Suppressor macrophage treated with lipopolysaccharide for 1 hour (primary cell): ENCODE measurements around the gene MEGF11.

Source experiments
- DNase-seq, 3 donors: peaks; one replicate each; pipeline ENCODE4 v3.0.0-alpha.2; 2020 to 2022

MEGF11 gene

DNA sequence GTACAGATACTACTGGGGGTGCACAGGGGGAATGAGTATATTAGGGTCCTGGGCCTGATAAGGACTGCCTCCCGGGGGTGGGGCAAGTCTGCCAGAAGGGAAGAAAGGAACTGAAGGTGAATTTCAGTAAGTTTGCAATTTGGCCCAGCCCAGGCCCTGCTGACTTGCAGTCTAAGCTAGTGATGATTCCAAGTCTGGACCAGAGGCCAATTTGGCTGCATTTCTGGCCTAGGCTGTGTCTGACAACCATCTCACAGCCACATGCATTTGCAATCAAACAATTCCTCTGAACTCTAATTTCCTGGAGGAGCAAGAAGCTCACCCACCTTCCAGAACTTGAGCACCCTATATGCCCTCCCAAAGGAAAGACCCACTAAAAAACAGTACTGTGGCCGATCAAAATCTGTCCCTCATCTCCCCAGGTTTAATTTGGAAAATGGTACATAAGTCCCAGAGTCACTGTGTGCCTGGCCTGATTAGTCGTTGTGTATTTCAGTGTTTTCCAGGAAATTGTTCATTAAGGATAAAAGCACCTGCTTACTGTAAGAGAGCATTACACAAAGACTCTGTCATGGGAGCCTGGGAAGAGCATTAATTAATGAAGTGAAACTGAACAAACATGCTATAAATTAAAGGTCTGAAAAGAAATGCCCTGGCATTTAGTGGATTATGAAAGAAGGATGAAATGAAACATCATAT is 114.5 kb downstream of the MEGF11 start:
- DNase-seq: no peak

DNA sequence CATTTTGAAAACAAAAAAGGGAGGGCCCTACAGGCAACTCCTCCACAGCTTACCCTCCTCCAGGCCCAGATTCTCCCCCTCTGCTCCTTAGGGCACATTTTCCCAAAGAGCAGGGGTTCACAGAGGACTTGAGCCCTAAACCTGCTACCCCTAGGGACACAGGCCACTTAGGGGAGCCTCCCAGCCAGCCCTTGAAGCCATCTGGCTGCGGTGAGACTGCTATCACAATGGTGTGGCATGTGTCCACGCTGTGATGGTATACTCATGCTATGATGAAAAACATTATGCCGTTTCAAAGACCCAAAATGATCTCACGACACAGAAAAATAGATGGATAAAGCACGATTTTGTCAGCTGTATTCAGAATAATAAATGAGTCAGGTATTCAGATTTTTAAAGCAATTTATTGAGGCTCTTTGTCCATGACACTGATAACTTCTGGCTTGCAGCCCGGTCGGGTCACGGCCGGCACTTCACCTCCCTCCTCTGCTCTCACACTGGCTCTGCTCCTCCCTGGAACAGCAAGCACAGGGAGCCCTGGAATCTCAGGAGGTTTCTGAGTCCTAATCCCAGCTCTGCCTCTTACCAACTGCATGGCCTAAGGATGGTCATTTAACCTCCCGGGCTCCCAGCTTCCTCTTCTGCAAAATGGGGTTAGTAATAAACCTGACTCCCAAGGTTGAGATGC is 115.3 kb downstream of the MEGF11 start:
- no peak for DNase-seq

DNA sequence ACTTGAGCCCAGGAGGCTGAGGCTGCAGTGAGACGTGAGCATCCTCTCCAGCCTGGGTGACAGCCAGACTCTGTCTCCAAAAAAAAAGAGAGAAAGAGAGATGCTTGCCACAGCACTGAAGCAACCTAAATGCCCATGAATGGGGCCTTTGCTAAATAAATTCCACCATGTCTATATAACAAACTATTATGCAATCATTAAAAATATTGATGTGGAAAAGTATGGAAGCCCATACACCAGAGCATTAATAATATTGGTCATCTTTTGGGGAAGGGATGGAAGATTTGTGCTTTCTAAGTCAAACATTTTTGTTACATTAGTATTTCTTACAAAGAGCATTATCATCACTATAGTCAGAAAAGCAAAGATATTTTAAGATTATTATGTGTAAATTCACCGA is 116.6 kb downstream of the MEGF11 start:
- no peak for DNase-seq

DNA sequence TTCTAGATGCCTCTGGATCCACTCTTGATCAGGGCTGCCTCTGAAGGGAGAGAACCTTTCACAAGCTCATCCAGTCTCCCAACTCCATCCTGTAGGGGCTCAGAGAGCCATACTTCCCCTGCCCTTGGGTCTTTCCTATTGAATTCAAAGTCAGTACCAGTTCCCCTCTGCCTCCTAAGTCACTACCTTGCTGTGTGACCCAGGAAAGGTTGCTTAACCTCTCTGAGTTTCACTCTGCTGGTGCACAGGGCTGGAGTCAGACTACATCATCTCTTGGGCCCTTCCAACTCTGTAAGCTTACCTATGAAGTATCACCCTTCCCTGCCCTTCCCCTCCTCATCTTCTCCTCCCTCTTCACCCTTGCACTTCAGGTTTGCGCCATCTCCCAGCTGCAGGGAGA is 117.9 kb downstream of the MEGF11 start:
- no peak for DNase-seq

DNA sequence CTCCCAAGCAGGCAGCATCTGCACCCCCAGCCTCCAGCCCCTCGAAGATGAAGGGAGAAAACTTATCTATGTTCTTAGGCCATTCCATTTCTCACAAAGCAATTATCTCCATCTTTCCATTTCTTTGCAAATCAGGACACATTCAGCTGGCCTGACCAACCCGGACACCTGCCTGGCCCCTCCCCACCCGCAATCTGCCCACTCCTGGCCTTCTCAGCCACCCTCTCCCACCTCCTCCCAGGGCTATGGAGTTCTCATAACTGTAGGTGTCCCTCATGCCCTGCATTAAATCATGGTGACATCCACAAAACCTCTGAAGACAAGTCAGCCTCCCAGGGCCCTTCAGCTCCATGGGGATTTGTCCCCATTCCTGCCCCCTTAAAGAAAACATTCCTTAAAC is 119.3 kb downstream of the MEGF11 start:
- DNase-seq: no peak

DNA sequence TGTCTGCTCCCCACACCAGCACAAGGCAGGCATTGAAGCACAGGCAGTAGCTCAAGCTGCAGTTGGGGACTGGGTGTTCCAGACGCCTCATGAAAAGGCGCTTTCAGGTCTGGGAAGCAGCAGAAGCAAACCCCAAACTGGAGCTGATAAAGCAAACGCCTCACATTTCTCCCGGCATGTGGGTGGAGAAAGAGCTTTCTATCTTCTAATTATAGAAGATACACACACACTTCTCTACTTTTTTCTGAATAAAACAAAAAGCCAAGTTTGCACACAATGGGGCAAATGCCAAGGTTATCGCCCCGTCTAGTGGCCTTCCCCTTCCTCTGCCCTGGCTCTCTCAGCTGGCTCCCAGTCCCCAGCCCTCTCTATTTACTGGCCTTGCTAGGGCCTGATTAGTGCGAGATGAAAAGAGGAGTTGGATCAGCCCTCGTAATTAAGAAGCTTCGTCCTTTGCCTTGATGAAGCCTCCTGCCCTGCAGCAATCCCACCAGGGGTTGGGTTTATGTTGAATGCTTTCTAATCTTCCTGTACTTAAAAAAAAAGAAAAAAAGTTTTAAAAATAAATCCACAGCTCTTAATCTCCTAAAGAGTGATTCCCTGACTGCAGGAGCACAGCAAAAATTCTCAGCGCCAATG is 120.2 kb downstream of the MEGF11 start:
- no peak for DNase-seq

DNA sequence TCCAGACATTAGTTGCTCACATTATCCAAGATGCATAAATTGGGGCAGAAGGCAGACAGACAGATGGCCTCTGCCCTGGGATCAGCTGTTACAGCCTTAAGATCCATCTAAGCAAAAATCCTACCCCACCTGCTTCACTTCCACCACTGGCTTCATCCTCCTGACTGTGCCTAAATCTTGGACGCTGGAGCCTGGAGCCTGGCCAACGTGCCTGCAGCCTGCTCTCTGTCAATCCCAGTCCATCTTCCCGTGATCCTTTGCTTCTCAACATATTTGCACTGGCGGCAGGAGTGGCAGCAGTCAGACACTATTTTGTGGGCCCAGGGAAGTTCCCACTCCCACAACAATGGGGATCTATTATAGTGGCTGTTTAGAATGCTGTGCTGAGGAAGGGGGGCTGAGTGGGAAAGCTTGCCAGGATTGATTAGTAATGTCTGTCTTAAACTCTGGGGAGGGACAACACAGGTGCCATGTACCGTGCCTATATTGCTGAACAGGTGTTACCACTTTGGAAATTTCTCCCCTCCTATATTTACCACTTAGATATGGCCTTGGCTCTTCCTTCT is 121.2 kb downstream of the MEGF11 start:
- DNase-seq: no peak

DNA sequence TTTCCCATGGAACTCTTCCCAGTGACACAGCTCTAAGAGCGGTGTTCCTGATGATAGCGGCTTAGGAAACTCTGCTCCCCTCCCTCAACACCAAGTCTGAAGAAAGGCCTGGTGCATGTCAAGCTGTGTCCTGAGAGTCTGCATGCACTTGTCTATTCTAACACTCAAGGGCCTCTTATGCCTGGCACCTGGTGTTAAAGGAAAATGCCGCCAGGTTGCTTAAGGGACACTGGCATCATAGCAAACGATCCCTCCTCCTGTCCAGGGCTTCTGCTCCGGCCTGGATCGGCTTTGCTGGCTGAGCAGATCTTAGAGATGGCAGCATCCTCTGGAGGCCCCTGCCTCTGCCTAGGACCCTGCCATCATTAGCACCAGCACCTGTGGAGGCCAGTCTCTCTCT is 121.7 kb downstream of the MEGF11 start:
- DNase-seq: no peak

DNA sequence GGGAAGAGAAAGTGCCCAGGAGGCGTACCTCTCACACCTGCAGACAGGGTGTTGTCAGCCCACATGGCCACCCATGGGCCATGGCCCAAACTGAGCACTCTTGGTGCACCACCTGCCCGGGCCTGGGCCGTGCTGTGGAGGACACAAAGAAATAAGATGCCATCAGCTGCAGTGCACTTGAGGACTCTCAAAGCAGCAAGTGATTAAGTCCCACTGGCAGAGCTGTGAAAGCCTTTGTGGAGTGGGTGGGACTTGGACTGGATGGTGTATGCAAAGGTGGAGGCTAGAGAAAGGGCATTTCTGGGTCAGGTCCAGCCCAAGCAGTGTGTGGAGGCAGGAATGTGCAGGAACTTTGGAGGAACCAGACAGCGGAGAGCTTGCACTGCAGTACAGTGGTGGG is 122.3 kb downstream of the MEGF11 start:
- no peak for DNase-seq

DNA sequence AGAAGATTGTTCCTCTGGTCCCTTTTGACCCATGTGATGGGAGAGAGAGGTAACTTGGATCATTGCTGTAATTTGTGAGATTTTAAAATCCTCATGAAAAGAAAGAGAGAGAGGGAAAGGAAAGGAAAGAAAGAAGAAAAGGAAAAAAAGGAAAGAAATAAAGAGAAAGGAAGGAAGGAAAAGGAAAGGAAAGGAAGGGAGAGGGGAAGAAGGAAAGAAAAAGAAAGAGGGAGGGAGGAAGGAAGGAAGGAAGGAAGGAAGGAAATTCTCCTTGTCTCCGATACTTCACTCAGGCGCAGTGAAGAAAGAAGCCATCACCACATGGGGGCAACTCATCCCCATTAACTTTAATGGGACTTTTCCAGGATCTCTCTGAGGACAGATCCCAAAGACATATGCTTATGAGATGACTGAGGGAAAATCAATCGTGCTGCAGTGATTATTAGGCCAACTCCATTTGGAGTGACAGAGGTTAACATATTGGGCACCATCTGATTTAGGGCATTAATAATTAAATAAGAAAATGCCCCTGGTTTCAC is 123.0 kb downstream of the MEGF11 start:
- DNase-seq: no peak

DNA sequence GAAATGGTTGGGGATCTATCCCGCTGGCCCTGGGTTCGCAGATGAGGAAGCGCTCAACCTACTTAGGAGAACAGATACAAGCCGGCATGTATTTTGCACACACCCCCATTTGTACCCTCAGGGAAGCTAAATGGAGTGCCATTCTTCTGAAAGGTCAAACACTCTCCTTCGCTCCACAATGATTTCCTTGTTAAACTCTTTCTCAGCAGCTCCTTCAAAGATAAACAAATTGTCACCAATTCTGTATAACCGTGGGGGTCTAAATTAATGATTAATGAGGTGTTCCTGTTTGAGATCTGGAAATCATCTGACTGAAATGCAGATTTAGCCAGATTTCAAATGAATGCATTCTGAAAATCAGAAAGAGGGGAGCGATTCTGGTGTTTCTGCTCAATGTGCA is 124.0 kb downstream of the MEGF11 start:
- no peak for DNase-seq

DNA sequence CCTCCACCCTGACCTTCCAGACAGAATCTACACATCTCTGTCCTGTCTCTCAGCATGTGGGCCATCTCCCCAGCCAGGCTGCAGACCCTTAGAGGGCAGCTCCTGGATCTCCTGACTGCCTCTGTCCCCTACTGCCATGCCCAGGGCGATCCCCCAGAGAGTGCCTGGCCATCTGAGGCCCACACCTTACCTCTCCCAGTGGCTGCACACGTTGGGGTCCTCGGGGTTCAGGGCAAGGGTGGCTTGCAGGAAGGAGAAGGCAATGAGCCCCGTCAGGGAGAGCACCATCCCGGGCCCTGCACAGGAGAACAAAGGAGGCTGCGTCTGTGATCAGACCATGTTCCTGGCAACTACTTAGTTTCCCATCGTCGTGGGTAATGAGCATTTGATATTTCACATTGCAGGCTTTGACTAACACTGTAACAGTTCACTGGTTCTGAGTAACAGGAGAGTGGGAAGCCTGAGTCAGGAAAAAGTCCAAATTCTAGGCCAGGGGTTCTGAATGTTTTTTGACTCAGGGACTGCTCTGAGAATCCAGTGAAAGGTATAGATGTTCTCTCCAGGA is 125.4 kb downstream of the MEGF11 start:
- DNase-seq: no peak

DNA sequence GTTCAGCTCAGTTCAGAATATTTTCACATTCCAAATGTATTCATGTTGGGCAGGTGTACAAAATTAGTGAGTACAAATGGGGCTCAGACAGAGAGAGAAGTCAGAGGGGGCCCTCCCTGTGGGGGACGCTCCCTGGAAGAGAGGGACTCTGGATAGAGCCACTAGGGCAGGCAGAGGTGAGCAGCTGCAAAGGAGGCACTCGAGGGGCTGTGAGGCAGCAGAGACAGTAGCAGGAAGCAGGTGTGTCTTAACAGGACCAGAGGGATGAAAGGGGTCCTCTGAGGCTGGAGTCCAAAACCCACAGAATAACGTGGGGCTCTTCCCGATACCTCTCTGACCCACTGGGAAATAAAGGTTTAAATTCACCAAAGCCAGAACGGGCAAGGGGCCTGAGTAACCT is 127.1 kb downstream of the MEGF11 start:
- no peak for DNase-seq

DNA sequence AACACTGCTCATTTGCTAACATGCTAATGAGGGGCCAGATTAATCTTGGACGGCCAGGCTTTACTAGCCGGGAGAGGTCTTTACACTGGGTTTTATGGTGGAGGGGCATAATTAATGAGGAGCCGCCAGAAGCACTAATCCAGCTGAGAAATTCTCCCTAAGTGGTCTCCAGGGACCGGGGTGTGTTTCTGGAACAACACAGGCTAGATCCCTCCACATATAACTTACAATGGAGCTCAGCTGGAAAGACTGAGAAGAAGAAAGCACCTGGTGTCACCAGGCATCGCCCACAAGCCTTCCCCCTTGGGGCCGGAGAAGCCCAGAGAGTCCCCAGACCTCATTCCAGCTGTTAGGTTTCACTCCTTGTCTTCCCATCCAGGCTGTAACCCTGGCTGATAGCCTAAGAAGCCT is 127.5 kb downstream of the MEGF11 start:
- DNase-seq: no peak

DNA sequence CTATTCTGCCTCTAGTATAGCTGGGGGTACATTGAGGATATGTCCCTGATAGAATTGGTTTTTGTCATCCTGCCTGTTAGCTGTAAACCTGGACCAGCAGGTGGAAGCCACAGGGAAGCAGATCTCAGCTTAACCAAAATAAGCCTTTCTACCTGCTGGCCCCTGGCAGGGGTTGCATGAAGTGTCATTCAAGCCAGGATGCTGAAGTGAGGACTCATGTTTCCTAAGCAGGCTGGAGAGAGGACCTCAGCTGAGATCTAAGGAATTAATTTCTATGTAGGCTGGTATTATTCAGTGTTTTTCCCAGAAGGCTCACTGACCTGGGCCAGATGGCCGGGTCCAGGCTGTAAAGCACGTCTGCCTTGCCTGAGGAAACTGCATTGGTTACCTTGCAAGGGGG is 128.9 kb downstream of the MEGF11 start:
- no peak for DNase-seq

DNA sequence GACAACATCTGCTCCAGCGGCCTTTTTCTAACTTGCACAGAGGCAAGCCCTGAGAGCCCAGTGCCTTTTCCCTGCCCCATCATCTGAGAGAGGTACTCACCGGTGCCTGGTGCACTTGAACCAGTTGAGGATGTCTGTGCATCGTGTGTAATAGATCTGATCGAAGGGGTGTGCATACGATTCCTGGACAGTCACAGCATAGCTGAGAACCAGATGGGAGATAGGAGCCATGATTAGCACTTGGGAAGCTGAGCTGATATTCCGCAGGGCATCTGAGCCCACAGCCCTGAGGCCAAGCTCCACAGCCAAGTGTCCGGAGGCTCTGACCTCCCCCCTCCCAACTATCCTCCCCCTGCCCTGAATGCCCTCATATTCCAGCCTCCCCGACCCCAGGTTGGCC is 129.8 kb downstream of the MEGF11 start:
- DNase-seq: no peak

DNA sequence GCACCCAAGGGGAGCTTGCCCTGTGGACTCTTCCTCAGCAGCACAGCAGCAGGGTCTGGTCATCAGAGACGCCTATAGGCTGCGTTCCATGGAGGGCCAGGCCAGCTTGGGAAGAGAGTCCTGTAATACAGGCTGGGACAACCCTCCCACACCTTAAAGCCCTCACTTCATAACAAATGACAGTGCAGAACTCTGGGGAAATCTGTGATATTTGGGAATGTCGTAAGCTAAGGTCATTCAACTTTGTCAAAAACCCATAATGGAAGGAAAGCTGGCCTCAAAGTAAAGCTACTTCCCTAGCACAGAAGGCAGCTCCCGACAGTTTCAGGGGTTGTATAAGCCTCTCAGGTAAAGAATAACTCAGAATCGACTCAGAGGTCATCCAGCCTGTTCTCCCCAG is 133.1 kb downstream of the MEGF11 start:
- DNase-seq: no peak

DNA sequence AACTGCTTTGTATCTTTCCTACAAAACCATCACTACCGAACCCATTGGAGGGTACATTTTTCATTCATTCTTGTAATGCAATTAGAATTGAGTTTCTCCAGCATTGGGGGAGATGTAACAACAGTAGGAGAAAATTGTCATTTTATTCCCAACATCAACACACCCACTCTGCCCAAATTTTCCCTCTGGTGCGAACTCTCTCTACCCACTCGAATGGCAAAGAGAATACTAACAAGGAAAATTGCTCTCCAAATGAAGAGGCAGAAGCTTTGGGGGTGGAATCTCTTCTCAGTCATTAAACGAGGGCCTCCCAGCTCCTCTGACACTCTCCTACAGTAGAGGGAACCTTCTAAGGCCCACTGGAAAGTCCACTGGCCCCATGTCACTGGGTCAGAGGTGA is 135.7 kb downstream of the MEGF11 start:
- DNase-seq: no peak

DNA sequence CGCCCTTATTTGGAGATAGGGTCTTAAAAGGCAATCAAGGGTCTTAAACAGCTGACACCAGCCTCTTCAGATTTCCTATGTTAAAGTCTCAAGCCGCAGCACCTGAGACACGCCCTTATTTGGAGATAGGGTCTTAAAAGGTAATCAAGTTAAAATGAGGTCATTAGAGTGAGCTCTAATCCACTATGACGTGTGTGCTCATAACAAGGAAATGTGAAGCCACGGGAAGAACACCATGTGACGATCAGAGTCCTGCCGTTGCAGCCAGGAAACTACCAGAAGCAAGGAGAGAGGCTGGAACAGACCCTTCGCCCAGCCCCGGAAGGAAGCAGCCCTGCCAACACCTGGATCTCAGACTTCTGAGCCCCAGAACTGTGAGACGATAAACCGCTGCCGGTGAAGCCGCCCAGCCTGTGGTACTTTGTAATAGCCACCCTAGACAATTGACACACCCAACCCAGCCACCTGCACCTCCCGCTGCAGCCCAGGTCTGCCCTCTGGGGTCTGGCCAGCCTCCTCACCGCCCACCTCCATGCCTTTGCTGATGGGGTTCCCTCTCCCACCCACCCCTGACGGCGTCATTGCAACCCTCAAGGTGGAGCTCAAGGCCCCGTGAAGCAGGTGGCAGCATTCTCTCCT is 137.9 kb downstream of the MEGF11 start:
- DNase-seq: no peak

DNA sequence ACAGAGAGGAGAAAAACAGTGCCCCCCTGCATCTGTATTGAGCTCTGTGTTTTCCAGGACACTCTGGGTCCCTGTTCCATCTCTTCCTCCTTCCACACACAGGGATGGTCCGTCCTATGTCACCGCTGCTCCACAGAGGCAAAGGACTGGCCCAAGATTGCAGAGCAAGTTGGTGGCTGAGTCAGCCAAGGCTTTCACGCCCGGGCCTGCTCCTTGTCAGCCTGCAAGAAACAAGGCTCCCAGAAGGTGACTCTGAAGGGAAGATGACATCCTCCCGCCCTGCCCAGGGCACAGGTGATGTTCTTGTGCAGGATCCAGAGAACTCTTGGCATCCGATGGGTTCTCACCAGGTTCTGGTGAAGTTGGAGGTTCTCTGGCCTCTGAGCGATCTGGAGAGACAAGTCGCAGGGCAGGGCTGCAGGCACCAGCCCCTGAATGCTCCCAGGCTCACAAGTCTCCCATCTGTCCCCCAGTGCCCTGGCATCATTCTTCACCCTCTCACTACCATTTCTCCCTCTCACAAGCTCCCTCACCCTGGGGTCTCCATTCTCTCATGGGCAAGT is 138.6 kb downstream of the MEGF11 start:
- no peak for DNase-seq

DNA sequence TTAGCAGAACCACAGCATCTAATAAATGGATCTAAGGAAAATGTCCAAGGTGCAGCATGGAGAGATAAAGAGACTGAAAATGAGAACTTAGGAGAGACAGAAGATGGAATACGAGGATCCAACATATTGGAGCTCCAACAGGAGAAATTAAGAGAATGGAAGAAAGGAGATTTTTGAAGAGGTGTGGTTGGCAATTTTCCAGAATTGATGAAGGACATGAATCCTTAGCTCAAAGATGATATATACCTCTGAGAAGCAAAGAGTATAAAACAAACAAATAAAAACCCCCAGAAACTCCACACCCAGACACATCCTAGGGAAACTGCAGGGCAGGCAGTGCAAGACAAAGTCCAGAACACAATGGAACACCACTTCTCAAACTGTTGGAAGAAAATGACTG is 141.2 kb downstream of the MEGF11 start:
- no peak for DNase-seq

DNA sequence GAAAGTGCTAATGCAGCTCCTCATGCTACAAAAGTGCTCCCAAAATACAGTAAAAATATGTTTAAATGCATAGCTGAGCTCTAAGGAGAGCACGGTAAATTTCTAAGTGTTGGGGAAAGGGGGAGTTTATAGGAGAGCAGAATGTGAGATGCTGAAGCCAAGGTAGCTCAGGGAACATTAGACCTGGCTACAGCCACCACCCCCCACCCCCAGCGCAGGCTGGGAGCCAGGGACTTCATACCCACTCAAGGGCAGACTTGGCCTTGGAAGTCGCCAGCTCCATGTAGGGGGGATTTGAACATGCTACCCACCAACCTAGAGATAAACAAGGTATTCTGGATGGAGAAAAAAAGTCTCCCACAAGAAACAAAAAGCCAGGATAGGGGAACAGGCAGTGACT is 142.2 kb downstream of the MEGF11 start:
- no peak for DNase-seq

DNA sequence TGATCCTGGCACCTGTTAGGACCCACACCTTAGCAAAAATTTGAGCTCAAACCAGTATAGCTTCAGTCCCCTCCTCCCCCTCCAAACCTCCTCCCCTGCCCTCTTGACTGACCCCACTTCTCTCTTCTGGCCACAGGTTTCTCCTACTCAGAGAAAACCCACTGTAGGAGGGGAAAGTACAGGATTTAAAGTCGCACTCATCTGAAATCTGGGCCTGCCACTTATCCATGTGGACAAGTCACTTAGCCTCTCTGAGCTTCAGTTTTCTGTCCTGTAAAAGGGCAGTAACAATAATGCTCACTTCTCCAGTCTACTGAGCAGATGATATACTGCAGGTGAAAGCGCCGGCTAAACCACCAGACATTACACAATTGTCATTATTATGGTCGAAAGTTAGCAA is 142.7 kb downstream of the MEGF11 start:
- DNase-seq: peak; percentile 45 to 65 (median 52)
